GM18867 (cell line): ENCODE results near the gene LRRC26.

ENCODE experiments used
- ATAC-seq: cut with Tn5 transposase; IDR thresholded peaks from one replicate; pipeline ENCODE4 v1.9.1; 2021; ENCODE audit warnings: mild to moderate bottlenecking, moderate library complexity; ENCODE audit not compliant: unreplicated experiment

The LRRC26 gene

DNA sequence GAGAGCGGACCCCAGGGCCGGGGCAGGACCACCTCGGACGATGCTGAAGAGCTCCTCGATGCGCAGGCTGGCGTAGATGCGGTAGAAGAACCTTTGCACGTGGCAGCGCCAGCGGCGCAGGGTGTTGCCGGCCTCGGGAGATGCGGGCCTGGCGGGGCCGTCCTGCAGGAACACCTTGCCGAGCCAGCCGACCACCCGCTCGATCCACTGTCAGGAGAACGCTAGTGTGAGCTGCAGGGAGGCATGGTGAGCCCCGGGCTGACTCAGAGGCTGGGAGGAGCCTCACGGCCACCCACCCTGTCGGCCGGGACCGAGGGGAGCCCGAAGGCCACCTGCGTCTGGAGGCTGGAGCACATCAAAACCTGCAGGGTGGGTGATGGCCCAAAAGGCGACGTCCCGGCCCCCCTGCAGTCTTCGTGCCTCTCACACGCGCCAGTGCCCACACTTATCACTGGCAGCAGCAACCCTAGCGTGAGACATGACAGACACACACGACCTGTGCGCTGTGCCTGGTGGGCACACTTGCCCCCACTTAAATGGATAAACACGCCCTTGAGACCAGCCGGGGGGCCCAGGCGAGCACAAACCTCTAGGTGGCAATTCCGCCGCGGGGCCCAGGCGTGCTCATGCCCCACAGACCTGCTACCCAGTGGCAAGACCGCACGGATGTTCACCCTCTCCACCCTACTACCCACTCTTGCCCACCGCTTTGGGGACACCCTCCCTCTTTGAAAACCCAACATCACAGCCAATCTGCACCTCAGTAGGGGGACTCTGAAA lies 15.2 kb upstream of the LRRC26 start:
- no peak for ATAC-seq

DNA sequence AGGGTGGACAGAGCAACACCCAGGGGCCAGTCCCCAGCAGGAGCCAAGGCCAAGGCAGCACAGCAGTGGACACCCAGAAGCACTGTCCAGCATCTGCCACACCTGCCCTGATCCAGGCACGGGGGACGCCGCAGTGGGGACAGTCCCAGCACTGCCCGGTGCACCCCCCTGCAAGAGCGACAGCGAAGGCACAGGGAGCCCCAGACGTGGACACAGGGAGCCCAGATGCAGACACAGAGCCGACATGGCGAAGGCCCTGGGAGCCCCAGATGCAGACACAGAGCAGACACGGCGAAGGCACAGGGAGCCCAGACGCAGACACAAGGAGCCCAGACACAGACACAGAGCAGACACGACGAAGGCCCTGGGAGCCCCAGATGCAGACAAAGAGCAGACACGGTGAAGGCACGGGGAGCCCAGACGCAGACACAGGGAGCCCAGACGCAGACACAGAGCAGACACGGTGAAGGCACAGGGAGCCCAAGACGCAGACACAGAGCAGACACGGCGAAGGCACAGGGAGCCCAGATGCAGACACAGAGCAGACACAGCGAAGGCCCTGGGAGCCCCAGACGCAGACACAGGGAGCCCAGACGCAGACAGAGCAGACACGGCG lies 14.2 kb upstream of the LRRC26 start:
- ATAC-seq: no peak

DNA sequence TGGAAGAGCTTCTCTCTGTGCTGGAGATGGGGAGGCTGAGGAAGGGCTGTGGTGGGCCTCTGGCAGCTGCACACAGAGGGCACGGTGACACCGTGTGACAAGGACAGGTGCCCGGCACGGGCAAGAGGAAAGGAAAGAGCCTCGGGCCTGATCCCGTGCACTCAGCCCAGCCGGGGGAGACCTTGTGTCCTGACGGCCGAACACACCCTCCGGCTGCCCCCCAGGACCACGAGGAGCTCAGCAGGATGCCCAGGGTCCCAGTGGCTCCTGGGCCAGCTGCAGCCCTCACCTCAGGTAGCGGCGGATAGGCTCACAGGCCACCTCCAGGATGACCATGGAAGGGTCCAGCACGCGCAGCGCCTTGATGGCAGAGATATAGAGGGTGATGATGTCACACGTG lies 13.0 kb upstream of the LRRC26 start:
- ATAC-seq: no peak

DNA sequence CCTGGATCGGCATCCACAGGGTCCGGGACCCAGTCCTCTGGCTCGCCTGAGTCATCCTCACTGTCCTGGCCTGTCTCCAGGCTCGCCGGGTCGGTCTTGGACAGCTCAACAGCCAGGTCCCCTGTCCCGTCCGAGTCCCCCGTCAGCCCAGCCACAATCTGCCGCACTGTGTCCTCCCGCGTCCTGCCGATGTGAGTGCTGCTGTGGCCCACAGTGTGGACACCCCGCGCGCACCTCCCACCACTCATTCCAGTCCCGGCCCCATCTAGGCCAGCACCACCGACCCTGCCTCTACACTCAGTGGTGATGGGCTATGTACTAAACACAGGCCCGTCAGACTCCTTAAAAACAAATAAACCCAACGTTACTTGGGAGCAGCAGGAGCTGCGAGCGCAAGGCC lies 11.8 kb upstream of the LRRC26 start:
- ATAC-seq: no peak

DNA sequence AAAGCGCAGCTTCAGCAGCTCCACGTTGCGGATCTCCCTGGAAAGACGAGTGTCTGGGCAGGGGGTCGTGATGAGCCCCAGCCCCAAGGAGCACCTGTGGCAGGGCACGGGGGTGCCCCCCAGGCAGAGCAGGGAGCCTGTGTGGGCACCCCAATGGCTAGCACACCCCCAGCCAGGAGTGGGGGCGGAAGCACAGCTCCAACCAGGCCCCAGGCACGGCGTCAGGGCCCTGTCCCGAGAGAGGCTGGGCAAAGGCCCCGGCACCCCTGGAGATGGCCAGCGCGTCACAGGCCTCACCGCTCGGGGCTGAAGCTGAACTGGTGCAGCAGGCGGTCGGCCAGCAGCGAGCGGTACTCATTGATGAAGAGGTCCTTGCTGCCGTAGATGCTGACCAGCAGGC lies 10.6 kb upstream of the LRRC26 start:
- no peak for ATAC-seq

DNA sequence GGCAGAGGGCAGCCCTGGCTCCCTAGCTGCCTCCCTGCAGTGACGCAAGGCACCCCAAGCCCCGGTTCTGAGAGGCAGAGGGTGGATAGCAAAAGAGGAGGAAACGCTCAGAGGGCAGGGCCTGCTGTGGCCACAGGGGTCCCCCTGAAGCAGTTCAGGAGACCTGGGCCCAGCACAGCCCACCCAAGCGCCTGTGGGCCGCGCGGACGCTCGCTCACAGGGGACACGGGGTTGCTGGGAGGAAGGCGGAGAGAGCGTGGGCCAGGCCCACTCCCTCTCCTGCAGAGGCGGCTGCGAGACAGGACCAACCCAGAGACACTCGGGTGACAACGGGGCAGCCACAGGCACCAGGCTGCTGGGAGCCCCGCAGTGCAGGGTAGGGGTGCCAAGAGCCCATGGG lies 9.9 kb upstream of the LRRC26 start:
- no peak for ATAC-seq

DNA sequence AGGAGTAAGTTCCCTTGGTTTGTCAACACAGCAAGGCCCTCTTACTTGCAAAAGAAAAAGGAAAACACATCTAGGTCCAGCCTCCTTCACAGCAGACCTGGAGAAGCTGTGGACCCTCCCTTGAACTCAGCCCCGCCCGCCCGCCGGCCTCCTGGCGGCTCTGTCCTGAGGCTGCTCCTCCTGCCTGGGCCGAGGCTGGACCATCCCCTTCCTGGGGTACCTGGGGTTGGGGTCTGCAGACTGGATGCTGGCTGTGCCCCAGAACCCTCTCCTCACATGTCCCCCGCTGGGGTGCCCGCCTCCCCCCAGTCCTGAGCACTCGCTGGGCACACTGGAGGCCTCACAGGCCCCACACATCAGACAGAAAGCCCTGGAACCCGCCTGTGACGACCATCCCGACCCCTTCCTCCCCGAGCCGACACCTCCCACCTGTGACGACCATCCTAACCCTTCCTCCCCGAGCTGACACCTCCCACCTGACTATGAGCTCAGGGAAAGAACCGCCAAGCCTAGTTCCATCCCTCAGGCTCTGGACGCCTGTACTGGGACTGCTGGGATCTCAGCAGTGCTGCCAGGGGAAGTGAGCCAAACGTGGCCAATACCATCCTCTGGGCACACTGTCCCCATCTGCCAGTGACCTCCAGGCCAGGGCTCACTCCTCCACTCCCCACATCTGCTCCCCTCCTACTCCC lies 9.2 kb upstream of the LRRC26 start:
- ATAC-seq: no peak

DNA sequence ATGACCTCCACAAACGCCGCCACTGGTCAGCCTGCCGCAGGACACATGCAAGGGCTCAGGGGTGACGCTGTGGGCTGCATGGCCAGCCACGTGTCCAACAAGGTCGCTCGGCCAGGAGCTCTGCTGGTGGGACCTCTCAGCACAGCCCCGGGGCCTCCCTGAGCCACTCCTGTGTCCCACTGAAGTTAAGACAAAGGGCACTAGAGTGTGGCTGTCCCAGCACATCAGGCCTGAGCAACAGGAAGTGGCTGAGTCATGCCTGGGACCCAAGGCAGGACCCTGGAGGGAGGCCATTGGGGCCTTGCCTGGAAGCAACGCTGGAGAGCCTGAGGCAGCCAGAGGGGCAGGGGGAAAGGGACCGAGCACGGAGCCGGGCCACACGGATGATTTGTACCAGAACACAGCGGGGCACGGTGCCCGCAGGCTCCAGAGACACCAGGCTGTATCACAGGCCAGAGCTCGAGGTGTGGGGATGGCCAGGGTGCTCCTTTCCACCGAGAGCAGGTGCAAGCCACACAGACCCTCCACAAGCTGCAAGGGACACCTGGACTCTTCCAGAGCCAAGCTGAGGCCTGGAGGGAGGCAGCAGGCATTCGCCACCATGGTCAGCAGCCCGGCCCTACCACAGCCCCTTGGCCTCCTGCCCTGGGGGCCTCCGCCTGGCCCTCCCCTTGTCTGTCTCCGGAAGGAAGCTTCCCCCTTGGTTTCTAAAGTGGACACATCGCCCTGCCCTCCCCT lies 8.5 kb upstream of the LRRC26 start:
- no peak for ATAC-seq

DNA sequence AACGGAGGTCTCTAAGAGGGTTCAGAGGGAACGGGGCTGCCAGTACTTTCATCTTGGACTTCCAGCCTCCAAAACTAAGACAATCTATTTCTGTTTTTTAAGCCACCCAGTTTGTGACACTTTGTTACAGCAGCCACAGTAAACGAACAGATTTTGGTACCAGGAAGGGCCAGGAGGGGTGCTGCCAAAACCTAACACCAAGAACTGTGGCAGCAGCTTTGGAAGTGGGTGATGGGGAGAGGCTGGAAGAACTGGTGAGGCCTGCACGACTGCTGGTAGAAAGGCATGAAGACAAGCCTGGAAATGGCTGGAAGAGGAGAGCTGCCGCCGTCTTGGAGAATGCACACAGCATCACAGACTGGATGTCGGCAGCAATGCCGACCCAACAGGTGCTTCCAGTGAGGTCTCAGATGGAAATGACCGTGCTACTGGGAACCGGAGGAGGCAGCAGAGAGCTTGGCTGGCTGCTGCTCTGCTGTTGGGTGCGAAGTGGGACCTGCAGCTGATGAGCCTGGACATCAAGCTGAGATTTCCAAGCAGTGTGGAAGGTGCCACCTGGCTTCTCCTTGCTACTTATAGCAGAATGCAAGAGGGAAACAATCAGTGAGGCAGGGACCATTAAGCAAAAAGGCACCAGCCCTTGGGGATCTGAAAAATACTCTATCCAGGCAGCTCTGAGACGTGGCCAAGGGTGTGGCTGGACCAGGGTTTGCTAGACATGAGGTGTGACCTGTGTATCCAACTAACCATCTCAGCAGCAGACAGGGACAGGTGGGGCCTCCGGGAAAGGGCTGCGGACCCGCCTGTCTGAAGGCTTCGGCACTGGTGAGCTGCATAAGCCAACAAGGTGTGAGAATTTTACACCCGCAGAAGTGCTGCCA lies 6.7 kb upstream of the LRRC26 start:
- no peak for ATAC-seq

DNA sequence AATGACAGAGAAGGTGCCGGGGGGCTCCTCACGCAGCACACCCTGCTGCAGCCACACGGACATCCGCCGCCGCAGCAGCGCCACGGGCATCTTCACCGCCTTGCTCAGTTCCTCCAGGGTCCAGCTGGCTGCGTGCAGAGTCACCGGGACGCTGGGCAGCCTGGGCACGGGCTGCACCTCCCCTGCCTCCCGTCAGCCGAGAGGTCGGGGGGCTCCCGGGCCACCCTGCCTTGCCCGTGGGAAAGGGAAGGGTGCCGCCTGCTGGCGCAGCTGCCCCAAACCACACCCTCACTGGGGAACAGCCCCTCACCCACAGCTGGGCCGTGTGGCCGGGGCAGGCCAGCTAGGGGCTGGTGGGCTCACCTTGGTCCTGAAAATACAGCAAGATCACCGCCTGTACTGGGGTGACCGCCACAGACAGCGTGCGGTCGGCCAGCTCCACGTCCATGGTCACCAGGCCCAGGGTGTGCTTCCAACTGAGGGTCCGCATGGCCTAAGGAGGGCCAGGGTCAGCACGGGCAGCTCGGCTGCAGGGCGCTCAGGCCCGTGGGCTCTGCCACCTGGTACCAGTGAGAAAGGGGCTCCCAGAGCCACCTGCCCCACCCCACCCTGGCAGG lies 5.6 kb upstream of the LRRC26 start:
- no peak for ATAC-seq

DNA sequence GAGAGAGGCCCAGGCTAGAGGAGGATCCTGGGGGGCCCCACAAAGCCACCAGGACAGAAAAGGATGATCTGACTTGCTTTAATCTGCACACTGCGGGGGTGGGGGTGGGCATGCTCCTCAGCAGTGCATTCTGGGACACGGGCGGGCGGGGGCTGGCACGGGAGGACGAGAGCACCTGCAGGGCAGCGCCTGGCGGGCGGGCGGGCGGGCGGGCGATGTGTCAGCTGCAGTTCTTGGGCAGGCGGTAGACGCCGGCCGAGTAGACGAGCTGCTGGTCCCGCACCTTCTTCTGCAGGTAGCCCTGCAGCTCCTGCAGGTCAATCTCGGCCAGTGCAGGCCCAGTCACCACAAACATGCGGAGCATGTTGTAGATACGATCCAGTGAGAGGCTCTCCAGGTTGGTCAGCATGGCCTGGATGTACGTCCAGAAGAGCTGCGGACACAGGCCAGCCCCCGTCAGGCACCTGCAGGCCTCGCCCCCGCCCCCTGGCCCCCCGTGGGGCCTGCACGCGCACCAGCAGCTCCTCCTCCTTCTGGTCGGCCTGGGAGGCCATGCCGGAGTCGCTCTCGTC lies 5.0 kb upstream of the LRRC26 start:
- no peak for ATAC-seq

DNA sequence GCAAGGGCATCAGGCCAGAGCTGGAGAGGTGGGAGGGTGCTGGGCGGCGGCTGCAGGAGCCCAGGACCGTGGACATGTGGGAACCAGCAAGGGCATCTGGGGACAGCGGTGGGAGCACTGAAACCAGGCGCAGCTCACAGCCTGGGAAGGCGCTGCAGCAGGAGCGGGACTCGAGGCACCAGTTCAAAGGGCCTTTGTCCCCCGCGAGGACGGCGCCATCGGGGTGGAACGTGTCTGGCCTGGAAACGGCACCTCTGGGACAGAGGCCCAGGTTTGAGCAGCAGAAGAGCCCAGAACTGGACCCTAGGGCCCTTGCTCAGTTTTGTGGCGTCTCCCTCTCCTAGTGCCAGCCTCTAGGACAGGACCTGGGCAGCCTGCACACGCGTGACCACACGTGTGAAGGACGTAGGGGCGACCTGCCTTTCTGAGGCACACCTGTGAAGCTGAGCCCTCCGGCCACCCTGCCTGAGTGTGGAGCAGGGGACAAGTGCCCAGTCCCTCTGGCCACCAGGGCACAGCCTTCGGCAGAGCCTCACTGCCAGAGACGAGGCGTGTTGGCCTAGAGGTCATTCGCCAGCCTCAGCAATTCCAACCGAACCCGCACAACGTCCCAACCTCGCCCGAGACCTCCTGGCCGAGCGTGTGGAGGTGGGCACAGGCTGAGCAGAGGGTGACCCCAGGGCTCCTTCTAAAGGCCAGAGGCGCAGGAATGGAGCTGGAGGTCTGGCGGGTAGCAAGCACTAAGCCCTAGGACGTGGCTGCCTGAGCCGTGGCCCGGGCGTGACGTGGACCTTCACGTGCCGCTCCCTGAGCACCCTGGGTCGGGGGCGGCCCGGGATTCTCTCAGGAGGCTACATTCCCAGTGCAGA lies 4.2 kb upstream of the LRRC26 start:
- no peak for ATAC-seq

DNA sequence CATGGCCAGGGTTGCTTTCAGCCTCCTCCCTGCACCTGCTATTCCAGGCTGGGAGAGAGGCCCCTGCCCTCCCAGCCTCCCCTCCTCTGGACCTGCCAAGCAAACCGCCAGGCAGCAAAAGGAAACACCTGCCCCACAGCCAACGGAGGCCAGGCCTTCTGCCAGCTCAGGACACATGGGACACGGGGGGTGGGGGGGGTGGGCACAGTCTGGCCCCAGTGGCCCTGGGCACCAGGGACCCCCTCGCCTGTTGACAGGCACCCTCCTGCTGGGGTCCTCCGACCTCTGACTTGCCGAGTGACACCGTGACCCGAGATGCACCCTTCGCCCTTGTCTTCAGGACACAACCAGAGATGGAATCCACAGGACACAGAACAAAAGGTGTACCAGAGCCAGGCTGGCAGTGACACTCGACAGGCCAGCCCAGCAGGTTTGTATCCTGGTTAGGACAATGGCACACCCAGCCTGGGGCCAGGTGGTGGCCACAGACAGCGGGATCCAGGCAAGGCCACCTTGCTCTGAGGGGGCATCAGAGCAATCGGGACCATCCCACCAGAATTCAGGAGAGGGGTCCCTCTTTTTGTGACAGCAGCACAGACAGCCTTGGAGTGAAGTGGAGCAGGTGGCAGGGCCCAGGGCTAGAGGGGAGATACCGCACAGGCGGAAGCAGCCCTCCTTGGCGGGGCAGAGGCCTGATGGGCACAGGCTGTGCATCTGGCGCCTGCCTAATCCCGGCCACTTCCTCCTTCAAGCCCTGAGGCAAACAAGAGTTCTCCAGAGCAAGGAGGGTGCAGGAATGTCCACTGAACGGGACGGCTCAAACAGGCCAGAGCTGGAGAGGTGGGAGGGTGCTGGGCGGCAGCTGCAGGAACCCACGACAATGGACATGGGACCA lies 3.3 kb upstream of the LRRC26 start:
- no peak for ATAC-seq

DNA sequence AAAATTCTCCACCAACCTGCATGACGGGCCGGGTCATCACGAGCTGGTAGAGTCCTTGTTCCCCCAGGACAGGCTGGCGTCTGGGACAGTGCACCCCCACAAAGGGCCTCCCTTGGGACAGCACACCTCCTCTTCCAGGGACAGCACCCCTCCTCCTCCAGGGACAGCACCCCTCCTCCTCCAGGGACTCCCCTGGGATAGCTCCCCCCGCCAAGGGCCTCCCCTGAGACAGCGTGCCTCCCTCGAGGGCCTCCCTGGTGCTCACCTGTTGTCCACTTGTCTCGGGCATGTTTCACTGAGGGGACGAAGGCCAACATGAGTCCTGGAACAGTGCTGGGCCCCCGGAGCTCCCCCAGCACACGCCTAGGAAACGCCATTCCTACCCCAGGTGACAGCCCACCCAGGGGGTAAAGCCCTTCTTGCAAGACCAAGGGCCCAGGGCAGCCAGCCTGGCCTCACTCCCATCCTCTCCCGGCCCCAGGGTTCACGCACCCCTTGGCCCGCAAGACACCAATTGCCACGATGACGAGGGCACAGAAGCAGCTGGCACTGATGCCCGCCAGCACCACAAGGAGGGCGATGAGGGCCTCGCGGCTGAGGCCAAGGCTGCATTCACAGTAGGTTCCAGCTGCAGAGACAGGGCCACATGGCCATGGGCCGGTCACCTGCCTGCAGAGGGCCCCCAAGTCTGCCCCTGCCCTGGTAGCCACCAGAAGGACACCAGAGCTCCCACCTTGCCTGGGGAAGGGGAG lies 1.5 kb upstream of the LRRC26 start:
- no peak for ATAC-seq

DNA sequence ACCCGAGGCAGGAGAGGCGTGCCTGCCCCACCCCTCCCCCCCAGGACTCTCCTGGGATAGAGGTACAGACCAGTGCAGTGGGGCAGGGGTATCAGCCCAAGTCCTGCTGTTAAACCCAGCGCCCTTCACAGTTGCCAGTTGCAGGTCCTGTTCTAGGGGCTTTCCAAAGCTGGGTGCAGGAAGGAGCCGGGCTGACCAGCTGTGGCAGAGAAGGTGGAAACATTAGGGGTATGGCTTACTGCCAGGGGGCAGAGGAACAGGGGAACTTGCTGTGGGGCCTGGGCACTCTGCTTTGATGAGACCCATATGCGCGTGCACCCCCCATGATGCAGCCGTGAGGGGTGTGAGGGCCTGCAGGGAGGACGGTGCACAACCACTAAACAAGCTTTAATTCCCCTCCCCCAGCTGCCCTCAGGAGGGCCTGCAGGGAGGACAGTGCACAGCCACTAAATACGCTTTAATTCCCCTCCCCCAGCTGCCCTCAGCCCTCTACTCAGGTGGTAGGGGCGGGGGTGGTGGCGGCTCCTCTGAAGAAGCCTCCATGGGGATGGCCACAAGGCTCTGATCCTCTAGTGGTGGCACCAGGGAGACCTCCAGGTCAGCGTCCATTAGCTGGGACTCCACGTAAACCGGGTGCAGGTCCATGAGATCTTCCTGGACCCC lies 766 bp upstream of the LRRC26 start:
- no peak for ATAC-seq
